GM21360 (cell line): Measurements from ENCODE around the gene DESI2.

Source experiments
- ATAC-seq: cut with Tn5 transposase; IDR thresholded peaks from one replicate; pipeline ENCODE4 v1.9.1; 2021; ENCODE audit warnings: mild to moderate bottlenecking, moderate library complexity; ENCODE audit not compliant: unreplicated experiment

Gene DESI2

GRCh38 chr1:244652623-244653438 lies at the start of gene DESI2:
Gene DESI2, plus strand, starts transcription at chr1:244653126. Its CDS starts 188 bp downstream, at chr1:244653314.
- ATAC-seq: peak; percentile 95

GRCh38 chr1:244603498-244603897 lies 49.4 kb upstream of the DESI2 start:
- no peak for ATAC-seq

GRCh38 chr1:244605835-244606370 lies 47.0 kb upstream of the DESI2 start:
- ATAC-seq: no peak

- ATAC-seq: no peak
Observed at GRCh38 chr1:244614113-244614836, 38.7 kb upstream of the DESI2 start.

GRCh38 chr1:244614879-244615278 lies 38.0 kb upstream of the DESI2 start:
- no peak for ATAC-seq

- ATAC-seq: no peak
Observed at GRCh38 chr1:244615301-244615700, 37.6 kb upstream of the DESI2 start.

- ATAC-seq: no peak
Observed at GRCh38 chr1:244626709-244627108, 26.2 kb upstream of the DESI2 start.

GRCh38 chr1:244628789-244629188 lies 24.1 kb upstream of the DESI2 start:
- no peak for ATAC-seq

- ATAC-seq: no peak
Observed at GRCh38 chr1:244633140-244633539, 19.8 kb upstream of the DESI2 start.

GRCh38 chr1:244634546-244634945 lies 18.4 kb upstream of the DESI2 start:
- ATAC-seq: no peak

- ATAC-seq: no peak
Observed at GRCh38 chr1:244636488-244637259, 16.3 kb upstream of the DESI2 start.

- no peak for ATAC-seq
Observed at GRCh38 chr1:244639561-244639960, 13.4 kb upstream of the DESI2 start.

- no peak for ATAC-seq
Observed at GRCh38 chr1:244640917-244641316, 12.0 kb upstream of the DESI2 start.

GRCh38 chr1:244642526-244642925 lies 10.4 kb upstream of the DESI2 start:
- no peak for ATAC-seq

- no peak for ATAC-seq
Observed at GRCh38 chr1:244642988-244643387, 9.9 kb upstream of the DESI2 start.

GRCh38 chr1:244645414-244645813 lies 7.5 kb upstream of the DESI2 start:
- ATAC-seq: no peak

- no peak for ATAC-seq
Observed at GRCh38 chr1:244645890-244646289, 7.0 kb upstream of the DESI2 start.

- ATAC-seq: no peak
Observed at GRCh38 chr1:244647819-244648218, 5.1 kb upstream of the DESI2 start.

GRCh38 chr1:244651956-244652622 lies 837 bp upstream of the DESI2 start:
- no peak for ATAC-seq

GRCh38 chr1:244653439-244654107 lies 647 bp downstream of the DESI2 start:
- no peak for ATAC-seq
